NCI-H510A treated with DMSO at 0.1 percent for 48 hours (cell line): ENCODE data around the gene FAF2.
"Not testable (repeated sequence)": the region's sequence is repeated elsewhere in the genome, so short reads cannot be mapped to it uniquely, and the experiment has no call there.

ENCODE experiments used
- DNase-seq: peaks from one replicate; lab custom pipeline; 2025; lab: John Stamatoyannopoulos, UW

FAF2 gene

GRCh38 chr5:176416965-176417364 is 31.2 kb upstream of the FAF2 start:
- no peak for DNase-seq

DNA sequence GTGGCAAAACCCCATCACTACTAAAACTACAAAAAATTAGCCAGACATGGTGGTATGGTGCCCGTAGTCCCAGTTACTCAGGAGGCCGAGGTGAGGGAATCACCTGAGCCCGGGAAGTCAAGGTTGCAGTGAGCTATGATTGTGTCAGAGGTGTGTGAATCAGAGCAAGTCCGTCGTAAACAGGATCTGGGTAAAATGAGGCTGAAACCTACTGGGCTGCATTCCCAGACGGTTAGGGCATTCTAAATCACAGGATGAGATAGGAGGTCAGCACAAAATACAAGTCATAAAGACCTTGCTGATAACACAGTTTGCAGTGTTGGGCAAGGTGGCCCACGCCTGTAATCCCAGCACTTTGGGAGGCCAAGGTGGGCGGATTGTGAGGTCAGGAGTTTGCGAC is 29.9 kb upstream of the FAF2 start:
- DNase-seq, result no peak

- DNase-seq, result no peak
These were observed 28.1 kb upstream of the FAF2 start for GRCh38 chr5:176420086-176420485.

DNA sequence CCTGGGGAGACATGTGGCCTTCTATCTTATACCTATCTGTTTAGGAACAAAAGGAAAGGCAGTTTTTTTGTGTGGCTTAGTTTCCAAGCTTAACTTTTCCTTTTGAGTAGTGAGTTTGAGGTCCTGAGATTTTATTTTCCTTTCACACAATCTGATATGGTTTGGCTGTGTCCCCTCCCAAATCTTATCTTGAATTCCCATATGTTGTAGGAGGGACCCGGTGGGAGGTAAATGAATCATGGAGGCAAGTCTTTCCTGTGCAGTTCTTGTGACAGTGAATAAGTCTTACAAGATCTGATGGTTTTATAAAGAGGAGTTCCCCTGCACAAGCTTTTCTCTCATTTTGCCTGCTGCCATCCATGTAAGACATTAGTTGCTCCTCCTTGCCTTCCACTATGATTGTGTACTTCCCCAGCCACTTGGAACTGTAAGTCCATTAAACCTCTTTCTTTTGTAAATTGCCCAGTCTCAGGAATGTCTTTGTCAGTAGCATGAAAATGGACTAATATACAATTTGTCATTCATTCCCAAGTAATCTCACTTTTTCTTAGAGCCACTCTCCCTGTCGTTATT is 27.1 kb upstream of the FAF2 start:
- no peak for DNase-seq

DNA sequence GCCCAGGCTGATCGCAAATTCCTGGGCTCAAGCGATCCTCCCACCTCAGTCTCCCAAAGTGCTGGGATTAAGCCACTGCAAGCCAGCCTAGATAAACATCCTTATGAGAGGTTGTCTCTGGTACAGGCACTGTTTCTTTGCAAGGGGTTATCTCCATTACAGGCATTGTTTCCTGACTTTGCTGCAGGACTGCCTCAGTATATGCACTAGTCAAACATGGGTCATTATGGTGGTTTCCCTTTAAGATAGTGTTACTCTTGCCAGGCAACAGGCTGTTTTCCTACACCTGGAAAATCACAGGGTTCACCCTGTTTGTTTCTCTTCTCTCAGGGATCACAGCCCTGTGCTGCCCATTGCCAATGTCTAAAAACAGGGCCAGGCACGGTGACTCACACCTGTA is 24.0 kb upstream of the FAF2 start:
- no peak for DNase-seq

DNA sequence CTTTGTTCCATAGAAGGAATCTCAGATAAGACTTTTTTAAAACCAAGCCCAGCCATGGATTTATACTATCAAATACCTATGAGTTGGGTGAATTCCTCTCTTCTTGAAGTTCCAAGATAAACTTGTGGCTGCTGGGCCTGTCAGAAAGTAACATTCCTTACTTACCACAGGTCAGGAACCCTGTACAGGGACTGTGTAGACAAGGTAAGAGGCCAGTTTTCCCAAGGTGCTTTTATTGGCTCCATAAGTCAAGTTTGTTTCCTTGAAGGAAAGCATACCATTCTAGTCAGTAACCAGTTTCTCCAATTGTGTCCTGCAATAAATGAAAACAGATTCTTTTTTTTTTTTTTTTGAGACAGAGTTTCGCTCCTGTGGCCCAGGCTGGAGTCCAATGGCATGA is 23.0 kb upstream of the FAF2 start:
- no peak for DNase-seq

DNA sequence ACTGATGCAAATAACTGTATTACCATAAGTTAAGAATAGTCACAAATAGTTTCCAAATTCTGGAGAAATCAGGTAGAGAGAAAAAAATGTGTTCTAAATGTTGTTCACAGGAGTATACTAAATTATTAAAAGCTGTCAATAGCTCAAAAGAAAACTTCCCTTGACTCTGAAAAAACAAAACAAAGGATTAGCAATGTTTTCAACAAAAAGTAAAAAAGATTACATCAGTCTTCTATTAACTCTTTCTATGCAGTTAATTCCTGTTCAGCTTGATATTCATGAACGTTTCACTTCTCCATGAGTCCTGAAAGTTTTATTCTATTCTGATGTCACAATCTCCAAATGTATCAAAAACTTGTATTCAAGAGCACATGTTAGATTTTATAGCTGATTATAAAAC is 22.4 kb upstream of the FAF2 start:
- no peak for DNase-seq

GRCh38 chr5:176426876-176427275 is 21.3 kb upstream of the FAF2 start:
- no peak for DNase-seq

- DNase-seq, result no peak
These were observed 20.2 kb upstream of the FAF2 start for GRCh38 chr5:176427971-176428370.

DNA sequence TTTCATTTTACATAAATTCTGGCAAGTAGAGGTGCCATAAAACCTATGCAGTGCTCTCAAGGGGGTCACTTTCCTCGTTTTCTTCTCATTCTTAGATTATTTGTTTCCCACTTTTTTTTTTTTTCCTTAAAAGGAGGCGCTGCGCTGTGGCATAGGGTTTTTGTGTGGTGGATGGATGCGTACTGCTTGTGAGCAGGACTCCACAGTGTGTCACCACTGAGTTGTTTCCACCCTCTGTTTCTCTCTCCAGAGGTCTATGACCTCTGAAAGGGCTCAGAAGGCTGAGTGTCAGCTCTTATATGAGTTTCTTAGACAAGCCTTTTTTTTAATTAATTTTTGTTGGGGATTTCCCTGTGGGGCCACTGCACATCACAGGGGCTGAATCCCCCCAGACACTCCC is 18.2 kb upstream of the FAF2 start:
- DNase-seq, result no peak

- DNase-seq, result no peak
These were observed 15.5 kb upstream of the FAF2 start for GRCh38 chr5:176432707-176433106.

GRCh38 chr5:176436656-176437055 is 11.5 kb upstream of the FAF2 start:
- no peak for DNase-seq

DNA sequence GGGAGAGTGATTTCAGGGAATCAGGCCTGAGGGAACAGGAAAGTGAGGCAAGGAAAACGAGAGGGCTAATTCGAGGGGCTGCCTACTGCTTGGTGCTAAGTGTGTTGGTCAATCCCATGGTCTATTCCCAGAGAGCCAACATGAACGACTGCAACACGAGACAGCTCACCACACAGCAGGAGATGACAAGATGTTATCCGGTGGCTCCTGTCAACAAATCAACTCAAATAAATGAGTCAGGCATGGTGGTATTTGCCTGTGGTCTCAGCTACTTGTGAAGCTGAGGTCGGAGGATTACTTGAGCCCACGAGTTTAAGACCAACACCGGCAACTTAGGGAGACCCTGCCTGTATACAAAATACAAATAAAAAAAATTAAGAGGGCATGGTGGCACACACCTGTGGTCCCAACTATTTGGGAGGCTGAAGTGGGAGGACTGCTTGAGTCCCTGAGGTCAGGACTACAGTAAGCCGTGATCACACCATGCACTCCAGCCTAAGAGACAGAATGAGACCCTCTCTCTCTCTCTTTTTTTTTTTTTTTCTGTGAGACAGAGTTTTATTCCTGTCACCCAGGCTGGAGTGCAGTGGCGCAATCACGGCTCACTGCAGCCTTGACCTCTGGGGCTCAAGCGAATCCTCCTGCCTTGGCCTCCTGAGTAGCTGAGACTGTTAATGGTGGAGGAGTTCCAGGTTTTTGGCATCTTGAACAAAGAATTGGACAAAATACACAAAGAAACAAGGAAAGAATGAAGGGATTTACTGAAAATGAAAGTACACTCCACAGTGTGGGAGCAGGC is 9.0 kb upstream of the FAF2 start:
- no peak for DNase-seq

- peak; percentile 14 for DNase-seq
These were observed 7.1 kb upstream of the FAF2 start for GRCh38 chr5:176440927-176441706.

GRCh38 chr5:176441921-176442323 is 6.3 kb upstream of the FAF2 start:
- no peak for DNase-seq

DNA sequence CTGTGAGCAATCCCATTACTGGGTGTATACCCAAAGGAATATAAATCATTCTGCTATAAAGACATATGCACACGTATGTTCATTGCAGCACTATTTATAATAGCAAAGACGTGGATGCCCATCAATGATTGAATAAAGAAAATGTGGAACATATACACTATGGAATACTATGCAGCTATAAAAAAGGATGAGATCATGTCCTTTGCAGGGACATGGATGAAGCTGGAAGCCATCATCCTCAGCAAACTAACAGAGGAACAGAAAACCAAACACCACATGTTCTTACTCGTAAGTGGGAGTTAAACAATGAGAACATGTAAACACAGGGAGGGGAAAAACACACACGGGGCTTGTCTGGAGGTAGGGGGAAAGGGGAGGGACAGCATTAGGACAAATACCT is 5.3 kb upstream of the FAF2 start:
- DNase-seq, result not testable (repeated sequence)

GRCh38 chr5:176444742-176445141 is 3.4 kb upstream of the FAF2 start:
- DNase-seq, result no peak

GRCh38 chr5:176446028-176446665 is 2.0 kb upstream of the FAF2 start:
- no peak for DNase-seq

- no peak for DNase-seq
These were observed 1.1 kb upstream of the FAF2 start for GRCh38 chr5:176446884-176447590.

DNA sequence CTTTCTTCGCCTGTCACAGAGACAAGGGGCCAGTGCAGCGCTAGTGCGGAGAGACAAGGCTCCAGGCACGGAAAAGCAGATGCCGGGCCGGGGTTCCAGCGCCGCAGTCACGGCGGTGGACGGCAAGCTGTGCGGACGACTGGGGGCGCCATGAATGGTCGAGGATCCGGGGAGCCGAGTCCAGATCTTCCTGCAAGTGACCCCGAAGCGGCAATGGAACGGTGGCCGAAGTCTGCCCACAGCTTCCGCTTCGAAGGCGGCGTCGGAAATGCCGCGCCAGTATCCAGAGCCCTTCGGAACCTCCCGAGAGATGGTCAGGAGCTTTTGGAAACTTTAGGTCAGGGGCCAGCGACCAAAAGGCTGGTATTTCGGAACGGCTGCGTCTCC is 601 bp upstream of the FAF2 start:
- DNase-seq, result peak; percentile 34

DNA sequence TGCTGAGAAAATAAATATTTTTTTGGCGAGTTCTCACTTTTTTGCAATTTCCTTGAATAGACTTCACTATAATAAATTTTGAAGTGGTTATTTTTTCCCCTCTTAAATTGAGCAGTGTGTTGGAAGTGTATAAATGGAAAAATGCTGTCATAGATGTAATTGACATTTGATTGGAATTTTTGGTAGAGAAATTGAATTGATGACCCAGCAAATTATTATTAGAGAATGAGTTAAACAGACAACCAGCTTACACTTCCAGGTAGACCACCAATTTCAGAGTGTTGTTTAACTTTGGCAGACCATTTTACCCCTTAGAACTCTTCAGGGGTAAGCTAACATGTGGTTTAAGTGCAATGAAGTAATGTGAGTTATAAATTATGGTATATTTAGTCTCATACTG is 1.9 kb downstream of the FAF2 start:
- DNase-seq, result no peak
